GM21737 (cell line): Measurements from ENCODE around the gene HOXA10.

Source experiments
- ATAC-seq: cut with Tn5 transposase; IDR thresholded peaks from one replicate; pipeline ENCODE4 v1.9.1; 2021; ENCODE audit warnings: mild to moderate bottlenecking, moderate library complexity; ENCODE audit not compliant: unreplicated experiment

Gene HOXA10

DNA sequence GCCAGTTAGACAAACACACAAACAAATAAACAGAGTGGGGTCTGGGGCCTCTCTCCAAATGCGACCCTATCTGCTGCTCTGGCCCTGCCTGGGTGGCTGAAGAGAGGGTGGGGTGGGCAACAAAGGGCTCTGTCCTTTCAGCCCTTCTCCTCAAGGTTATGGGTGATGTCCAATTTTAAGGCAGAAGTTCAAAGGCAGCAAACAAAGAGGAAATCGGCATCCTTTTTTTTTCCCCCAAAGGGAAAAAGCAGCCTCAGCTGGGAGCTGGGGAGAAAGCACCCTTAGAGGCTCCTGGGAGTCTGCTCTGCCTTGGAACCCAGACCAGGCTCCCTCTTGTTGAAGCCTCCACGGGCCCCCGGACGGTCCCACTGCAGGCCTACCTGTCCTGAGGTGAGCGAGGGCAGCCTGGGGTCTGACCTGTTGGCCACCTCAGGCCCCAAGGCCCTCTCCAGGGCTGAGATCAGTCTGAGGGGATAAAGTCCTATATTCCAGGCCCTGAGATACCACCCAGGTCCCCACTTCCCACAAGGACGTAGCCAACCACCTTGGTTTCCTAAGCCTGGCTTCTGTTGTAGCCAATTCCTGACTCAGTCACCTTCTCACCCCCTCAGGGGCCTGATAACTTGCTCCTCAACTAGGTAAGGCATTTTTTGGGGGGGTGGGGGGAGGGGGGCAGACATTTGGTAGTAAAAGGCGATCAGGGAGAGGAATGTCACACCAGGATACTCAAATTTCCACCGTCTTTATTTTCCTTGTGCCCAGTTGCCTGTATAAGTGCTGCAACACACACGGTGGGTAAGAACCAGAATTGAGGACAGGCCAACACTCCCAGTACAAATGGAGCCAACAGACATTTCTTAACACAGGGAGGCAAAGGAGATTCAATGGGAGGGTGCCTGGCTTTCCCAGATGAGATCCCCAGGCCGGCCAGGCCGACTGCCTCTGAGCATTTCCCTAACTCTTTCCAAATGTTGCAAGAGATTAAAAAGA lies 6.6 kb upstream of the HOXA10 start:
- ATAC-seq = no peak

DNA sequence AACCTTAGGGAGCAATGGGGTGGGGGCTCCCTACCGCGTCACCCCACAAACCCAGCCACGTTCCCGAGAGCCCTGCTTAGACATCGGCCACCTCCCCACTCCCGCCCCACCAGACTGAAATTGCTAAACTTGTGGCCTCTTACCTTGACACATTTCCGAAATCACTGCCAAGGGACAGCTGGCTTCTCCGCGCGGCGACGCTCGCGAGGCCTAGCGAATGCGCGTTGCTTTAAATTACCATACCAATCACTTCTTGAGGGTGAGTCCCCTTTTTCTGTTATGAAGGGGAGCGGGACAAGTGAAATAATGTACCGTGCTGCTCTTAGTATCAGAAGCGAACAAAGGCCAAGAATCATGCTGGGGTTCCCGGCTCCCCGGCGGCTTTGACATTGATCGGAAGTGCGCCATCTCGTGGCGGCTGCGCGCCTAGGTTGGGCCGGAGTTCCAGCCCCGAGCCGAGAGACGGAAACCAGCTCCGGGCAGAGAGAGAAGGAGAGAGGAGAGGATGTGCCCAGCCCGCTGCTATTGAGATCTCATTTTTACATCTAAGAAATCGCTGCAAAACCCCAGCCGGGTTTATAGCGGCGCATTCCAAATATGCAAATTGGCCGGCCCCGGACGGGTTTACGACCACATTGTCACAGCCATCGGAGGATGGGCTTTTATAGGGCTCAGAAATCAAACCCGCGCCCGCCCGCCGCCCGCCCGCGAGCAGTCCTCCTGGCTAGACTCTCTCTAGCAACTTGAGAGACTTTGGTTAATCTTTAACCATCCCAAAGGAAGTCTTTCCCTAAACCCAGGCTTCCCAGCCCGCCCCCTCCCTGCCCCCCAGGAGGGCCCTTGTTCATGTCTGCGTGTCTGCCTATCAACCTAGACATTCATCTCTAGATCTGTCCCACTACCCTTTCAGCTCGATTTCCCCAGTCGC lies 5.6 kb upstream of the HOXA10 start:
- no peak for ATAC-seq

GRCh38 chr7:27179030-27179429 lies 4.9 kb upstream of the HOXA10 start:
- ATAC-seq = no peak

- no peak for ATAC-seq
Observed at GRCh38 chr7:27178366-27178765, 4.2 kb upstream of the HOXA10 start.

- no peak for ATAC-seq
Observed at GRCh38 chr7:27177795-27178320, 3.7 kb upstream of the HOXA10 start.

GRCh38 chr7:27176962-27177794 lies 3.1 kb upstream of the HOXA10 start:
- ATAC-seq = no peak

- ATAC-seq = no peak
Observed at GRCh38 chr7:27176524-27176845, 2.4 kb upstream of the HOXA10 start.

DNA sequence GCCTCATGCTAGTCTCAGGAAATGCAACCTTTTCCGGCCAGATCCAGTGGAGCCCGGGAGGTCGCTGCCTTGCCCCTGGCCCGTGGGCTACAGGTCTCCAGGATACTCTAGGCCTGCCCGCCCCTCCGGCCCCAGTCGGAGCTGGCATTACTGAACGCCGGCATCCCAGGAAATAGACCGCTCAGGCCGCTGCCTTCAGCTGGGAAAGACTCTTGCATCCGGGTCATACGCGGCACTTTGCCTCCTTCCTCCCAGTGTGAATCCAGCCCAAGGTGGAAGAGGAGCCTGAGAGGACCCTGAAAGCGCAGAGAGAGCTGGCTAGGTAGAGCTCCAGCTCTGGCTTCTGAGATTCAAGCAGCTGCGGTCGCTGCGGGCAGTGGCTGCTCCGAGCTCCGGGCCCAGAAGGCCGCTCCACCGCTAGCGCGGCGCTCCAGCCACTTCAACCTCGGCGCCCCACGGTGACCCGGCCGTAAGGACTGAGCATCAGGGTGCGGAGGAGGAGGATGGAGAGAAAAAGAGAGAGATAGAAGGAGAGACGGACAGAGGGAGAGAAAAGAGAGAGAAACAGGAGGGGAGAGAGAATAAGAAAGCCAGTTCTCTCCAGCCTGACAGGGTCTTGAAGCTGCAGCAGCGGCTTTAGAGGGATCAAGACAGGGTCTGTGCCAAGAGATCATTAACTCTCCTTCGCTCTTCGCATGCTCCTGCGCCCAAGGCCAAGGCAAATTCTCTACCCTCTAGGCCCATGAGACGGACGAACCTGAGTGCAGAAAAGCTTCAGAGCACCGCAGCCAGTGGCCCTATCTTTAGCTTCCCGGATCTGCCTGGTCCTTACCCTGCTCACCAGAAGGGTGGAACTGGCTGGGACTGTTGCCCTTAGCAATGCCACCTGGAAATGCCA lies 1.8 kb upstream of the HOXA10 start:
- no peak for ATAC-seq

GRCh38 chr7:27174874-27175625 lies 930 bp upstream of the HOXA10 start:
- ATAC-seq = no peak

GRCh38 chr7:27173511-27173955 lies 587 bp downstream of the HOXA10 start:
- ATAC-seq = no peak

GRCh38 chr7:27172823-27173510 lies 1.2 kb downstream of the HOXA10 start:
- no peak for ATAC-seq

DNA sequence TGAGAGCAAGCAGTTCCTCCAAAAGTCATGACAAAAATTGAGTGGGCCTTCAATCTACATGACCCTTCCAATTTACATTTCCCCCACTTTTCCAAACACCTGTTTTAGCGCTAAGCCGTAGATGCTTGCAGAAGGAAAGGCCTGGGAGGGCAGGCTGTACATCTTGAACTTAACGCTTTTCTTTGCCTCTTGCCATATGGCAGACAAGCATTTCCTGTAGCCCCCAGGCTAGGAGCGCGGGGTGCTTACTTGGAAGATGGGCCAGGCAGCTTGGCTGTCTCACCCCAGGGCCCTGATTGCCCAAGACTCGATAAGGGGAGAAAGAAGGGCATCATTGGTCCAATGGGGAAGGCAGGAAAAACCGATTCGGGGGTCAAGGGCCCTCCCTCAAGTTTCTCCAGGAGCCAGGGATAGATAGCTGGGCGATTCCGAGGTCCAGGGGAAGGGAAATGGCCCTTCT lies 1.8 kb downstream of the HOXA10 start:
- no peak for ATAC-seq

GRCh38 chr7:27171637-27172314 lies 2.3 kb downstream of the HOXA10 start:
- no peak for ATAC-seq

DNA sequence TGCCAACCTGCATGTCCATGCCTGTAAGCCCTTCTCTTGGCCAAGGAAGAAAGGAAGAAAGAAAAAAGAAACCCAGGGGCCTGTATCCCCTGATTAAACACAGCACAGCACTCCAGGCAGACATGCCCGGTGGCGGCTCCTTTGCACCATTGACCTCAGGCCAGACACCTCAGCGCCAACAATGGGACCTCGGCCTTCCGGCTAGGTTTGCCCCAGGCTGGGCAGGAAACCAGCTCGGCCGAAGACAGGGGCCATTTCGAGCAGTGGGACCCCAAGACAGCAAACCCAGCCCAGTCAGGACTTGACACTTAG lies 2.8 kb downstream of the HOXA10 start:
- ATAC-seq = no peak

GRCh38 chr7:27170426-27171324 lies 3.4 kb downstream of the HOXA10 start:
- ATAC-seq = no peak

DNA sequence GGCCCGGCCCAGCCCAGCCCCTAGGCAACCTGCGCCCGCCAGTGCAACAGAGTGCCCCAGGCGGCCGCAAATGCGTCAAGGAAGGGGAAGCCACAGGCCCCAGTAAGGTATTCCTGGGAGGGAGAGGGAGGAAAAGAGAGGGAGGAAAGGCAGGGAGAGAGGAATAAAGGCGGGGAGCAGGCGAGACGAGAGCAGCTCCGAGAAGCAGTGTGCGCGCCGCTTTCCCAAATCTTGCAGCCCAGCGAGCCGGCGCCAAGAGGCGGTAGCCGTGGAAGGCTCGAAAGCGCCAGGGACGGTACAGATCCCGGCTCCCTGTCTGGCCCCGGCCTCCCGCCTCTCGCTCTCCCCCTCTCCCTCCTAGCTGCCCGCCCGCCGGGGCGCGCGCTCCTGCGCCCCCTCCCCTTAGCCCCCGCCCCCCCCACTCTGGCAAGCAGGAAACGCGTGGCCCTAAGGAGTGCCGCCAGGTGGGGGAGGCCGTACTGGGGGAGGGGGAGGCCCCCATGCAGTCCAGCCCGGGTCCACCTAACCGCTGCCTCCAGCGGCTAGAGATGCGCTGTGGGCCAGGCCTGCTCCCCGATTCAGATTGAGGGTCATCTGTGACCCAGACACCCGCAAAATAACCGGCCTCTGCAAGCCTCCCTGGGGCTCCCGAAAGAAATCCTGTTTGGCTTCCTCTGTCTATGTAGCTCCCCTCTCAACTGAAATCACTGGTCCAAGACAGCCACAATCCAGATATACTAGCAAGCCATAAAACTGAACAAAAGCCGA lies 4.3 kb downstream of the HOXA10 start:
- ATAC-seq = no peak
